Mesenteric fat pad (tissue), 1 donor: ENCODE data around the gene STEAP1B. TPM values are rescaled to one million over a fixed set of nuclear protein-coding genes. Genes with fewer than 3 reads are reported as not detected.
"Not testable (repeated sequence)": the region's sequence is repeated elsewhere in the genome, so short reads cannot be mapped to it uniquely, and the experiment has no call there.

Experiments
- DNase-seq: peaks from one replicate; pipeline ENCODE4 v3.0.0-alpha.2; 2020; ENCODE audit warnings: low spot score
- long read RNA-seq: library from polyadenylated mRNA; unstranded; transcript quantifications from one replicate; pipeline ENCODE4 v2.0.0, GENCODE V29; 2020
- total RNA-seq: library from RNA; stranded (reverse); fragmentation: NEBNext Ultra II Directional; extraction: Animal tissue kit (Norgen Biotek cat#: 25700); gene quantifications from one replicate; pipeline ENCODE4 v1.2.1, GENCODE V29; 2021
- donor health status: DM: yes; HTN: yes; CAD: no.

STEAP1B gene
- total RNA-seq: 2.6 TPM
- long read RNA-seq, partial matches to known transcripts: 0 of 12 reads
- long read RNA-seq, other reads (novel, unspliced or antisense): 12 of 12 reads

- DNase-seq: peak; percentile 95
Observed at GRCh38 chr7:22499888-22500689, at the start of gene STEAP1B. TSS of gene STEAP1B (minus strand) at chr7:22500188. CDS start at chr7:22494855, 5,333 bp downstream.

- peak; percentile 16 for DNase-seq
Observed at GRCh38 chr7:22549051-22549450, 49.1 kb upstream of the STEAP1B start.

DNA sequence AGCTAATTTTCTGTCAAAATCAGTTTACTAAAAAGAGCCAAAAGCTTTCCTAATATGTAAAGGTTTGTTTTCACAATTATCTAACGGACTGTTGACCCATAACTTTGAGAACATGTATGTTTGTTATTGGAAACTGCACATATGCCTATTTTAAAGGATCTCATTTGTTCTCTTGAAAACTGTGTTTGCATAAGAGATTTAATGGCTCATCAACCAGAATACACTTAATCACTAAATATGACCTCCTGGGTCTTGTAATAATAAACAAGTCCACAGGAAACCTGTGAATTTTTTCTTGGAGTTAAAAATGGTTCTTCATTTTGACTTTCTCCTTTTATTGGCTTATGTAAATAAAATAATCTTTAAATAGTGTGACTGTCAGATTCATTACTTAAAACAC, 48.3 kb upstream of the STEAP1B start:
- no peak for DNase-seq

- DNase-seq: no peak
Observed at GRCh38 chr7:22546769-22547168, 46.8 kb upstream of the STEAP1B start.

DNA sequence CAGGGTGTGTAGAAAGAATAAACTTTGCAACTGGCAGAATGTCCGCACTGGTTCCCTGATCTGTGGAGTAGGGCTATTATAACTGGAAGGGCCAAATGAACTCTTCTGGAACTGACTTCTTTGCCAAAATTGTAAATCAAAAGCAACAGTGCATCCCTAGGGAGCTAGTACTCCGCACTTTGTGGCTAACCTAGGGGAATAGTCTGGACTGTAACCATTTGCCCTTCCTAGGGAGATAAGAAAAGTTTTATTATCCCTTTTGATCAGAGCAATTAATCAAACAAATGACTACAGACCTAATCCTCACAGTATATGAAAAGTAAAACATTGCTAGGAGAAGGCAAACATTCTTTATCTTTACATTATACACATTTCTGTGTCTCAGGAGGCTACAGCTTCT, 45.5 kb upstream of the STEAP1B start:
- DNase-seq: no peak

GRCh38 chr7:22544245-22544644, 44.3 kb upstream of the STEAP1B start:
- DNase-seq: no peak

DNA sequence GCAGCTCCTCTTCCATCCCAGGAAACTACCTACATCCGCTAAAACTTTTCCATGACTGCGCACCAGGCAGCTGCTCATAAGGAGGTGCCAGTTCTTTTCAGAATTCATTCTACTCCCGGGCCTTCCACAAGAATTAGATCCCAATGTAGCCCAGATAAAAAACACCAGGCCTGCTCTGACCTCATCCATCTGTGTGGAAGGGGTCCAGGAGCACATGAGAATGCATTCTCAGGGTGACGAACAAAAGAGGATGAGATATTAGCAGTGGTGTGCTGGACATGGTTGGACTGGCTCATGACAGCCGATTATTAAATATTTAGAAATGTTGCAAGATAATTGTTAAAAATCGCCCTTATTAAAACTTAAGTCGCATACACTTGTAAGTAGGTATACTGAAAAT, 43.2 kb upstream of the STEAP1B start:
- DNase-seq: no peak

DNA sequence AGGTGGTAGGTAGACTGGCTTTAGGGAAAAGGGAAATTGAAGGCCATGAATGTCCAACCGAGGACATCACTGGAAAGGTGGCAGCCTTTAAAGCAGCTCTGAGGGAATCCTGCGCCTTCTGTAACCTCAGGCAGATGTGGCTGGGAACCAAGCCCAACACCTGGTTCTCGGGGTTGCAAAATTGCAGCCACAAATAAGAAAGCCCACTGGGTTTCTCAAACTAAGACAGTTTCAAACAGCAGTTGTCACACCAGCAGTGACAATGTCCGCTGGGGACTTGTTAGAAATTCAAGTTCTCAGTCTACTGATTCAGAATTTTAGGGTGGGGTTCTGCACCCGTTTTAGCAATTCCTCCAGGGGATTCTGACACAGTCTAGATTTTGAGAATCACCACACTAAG, 42.7 kb upstream of the STEAP1B start:
- peak; percentile 33 for DNase-seq

DNA sequence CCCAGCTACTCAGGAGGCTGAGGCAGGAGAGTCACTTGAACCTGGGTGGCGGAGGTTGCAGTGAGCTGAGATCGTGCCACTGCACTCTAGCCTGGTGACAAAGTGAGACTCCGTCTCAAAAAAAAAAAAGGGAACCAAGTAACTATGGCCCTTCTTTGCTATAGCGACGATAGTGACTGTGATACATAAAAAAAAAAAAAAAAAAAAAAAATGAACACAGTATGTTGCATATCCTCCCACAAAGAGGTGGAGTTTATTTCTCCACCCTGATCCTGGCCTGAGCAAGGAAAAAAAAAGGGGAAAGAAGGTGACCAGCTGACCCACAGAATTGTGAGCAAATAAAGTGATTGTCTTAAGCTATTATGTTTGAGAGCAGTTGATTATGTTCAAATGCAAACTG, 42.3 kb upstream of the STEAP1B start:
- DNase-seq: no peak

- no peak for DNase-seq
Observed at GRCh38 chr7:22541789-22542188, 41.8 kb upstream of the STEAP1B start.

DNA sequence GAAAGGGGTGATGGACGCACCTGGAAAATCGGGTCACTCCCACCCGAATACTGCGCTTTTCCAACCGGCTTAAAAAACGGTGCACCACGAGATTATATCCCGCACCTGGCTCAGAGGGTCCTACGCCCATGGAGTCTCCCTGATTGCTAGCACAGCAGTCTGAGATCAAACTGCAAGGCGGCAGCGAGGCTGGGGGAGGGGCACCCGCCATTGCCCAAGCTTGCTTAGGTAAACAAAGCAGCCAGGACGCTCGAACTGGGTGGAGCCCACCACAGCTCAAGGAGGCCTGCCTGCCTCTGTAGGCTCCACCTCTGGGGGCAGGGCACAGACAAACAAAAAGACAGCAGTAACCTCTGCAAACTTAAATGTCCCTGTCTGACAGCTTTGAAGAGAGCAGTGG, 28.5 kb upstream of the STEAP1B start:
- not testable (repeated sequence) for DNase-seq

- DNase-seq: not testable (repeated sequence)
Observed at GRCh38 chr7:22524353-22524947, 24.5 kb upstream of the STEAP1B start.

GRCh38 chr7:22523478-22524352, 23.7 kb upstream of the STEAP1B start:
- not testable (repeated sequence) for DNase-seq

- DNase-seq: not testable (repeated sequence)
Observed at GRCh38 chr7:22519560-22519959, 19.6 kb upstream of the STEAP1B start.

DNA sequence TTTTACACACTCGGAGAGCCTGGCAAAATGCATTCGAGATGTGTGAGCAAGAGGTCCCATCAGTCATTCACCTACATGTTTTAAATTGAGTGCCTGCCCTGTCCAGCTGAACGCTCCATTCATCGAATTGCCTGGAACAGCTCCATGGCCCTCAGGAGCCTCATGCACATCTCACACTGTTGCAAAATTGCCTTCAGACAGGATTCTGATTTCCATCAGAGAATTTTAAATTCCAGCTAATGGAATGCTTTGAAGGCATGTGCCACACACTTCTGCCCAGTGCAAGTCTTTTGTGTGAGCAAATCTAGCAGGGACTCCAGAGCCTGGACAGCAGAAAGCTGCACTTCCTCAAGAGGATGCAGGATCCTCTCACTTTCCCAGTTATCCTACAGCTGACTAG, 17.0 kb upstream of the STEAP1B start:
- not testable (repeated sequence) for DNase-seq

- not testable (repeated sequence) for DNase-seq
Observed at GRCh38 chr7:22514963-22515362, 15.0 kb upstream of the STEAP1B start.

- DNase-seq: not testable (repeated sequence)
Observed at GRCh38 chr7:22507320-22507719, 7.3 kb upstream of the STEAP1B start.

- not testable (repeated sequence) for DNase-seq
Observed at GRCh38 chr7:22506316-22507020, 6.5 kb upstream of the STEAP1B start.

GRCh38 chr7:22504519-22504918, 4.5 kb upstream of the STEAP1B start:
- not testable (repeated sequence) for DNase-seq

- not testable (repeated sequence) for DNase-seq
Observed at GRCh38 chr7:22502104-22502503, 2.1 kb upstream of the STEAP1B start.

DNA sequence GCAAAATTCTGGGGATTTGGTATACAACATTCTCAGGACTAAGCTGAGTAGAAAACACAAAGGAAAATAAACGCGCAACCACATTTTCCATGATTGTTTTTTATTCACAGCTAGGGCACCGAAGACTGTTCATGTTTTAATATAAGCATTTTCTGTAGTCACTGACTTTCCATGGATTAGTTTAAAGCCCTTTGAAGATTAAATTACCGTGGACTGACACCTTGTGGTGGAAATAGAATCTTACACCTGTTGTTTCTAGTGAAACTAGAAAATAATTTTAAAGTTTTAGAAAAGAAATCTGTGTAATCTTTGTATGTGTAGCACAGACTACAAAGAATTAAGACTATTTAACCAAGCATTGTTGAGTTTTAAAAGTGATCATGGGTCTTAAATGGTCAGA, 1.3 kb upstream of the STEAP1B start:
- not testable (repeated sequence) for DNase-seq
